Limb (tissue), 2 donors: ENCODE data around the gene TP63.
"Not testable (repeated sequence)": the region's sequence is repeated elsewhere in the genome, so short reads cannot be mapped to it uniquely, and the experiment has no call there.

Experiments used
- DNase-seq, 2 donors: peaks; one replicate each; pipeline ENCODE4 v3.0.0-alpha.2; 2016; ENCODE audit errors: extremely low spot score in 2 of 2

The TP63 gene

DNA sequence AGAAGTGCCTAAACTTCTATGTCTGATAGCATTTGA lies at the start of gene TP63:
Gene TP63 (plus strand): TSS at position 17 of the 36 bp plus-strand sequence. CDS start 127 bp downstream, outside the sequence.
- DNase-seq = no peak

DNA sequence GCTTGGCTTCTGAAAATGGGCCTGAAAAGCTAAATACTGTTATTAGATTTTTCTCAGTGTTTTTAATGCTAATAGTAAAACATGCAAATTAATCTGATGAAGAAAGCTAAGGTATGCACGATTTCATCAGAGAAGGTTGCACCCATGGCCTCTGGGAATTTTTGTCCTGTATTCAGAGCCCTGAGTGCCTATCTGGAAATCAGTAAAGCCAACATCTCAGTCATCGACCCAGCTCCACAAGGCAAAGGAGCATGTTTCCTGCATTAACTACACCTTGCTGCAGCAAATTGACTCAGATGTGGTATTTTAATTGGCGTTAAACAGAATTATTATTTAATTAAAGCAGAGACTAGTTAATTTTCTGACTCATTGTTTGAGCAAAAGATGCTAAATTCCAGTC lies 49.0 kb upstream of the TP63 start:
- no peak for DNase-seq

DNA sequence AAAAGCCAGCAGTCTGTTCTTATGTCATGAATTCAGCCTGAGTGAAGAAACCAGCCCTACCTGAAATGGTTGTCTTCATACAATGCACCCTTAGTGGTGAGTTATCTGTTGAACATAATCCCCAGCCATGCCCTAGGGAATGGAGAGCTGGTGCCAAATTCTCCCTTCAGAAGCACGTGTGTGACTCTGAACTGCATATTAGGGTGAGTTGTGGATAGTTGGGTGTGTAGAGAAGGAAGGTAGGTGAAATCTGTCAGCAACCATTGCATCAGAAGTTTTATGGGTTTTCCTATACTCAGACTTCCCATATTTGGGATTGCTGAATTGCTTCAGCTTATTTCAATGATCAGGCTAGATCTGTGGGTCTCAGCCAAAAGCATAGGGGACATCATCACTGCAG lies 46.5 kb upstream of the TP63 start:
- no peak for DNase-seq

DNA sequence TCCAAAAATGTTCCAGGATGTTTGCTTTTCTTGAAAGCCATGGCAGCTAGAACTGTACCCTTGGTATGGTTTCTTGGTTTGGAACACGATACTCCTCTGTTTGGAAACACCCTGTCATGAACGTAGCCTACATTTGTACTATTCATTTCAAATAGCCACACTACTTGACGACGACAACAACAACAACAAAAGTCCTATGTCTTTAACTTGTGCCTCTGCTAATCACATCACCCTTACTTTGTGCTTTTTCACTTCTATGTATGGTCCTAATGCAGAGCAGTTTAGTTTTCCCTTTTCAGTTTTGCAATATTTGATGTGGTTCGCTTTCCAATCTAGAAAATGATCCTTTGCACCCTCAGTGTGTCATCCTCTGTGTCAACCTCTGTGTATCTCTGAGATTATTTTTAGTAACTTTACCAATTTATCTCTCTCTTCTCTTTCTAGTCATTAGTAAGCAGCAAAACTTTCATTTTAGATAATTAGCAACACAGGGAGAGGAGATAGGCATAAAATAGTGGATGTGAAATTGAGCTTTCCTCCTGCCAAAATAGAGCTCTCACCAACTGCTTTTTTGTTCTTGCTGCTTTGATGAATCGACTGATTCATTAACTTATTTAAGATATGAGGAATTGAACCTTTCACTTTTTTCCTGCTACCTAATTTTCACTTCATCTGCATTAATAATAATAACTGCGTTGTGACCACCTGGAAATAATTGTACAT lies 44.1 kb upstream of the TP63 start:
- DNase-seq = no peak

DNA sequence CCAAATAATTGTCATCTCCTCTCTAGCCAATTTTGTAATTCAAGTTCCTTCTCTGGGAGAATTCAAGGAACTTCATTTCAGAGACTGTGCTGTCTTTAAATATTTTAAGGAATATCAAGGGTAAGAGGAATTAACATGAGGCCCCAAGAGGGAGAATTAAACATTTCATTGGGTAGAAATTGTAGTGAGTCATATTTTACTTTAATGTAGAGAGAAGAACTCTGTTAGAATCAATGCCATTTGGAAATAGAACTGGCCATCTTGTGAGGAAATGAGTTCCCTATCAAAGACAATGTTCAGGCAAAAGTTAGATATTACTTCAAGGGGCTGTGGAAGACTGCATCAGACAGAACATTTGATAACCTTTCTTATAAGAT lies 43.5 kb upstream of the TP63 start:
- no peak for DNase-seq

DNA sequence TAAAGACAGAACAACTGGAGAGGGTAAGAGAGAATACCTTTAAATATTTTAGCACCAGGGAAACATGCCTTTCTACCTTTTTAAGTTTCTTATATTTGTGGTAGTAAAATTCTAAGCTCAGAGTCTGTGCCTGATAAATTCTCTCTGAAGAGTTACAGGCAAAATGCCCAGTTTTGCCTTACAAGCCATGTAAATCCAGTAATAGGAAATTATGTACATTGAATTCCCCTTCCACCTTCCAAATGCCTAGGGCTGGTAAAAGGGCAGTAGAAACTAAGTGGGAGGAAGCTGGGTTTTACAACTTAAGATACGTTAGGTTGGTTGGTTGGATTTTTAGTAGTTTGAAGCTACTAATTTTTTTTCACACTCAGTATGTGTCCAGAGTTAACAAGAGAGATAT lies 43.1 kb upstream of the TP63 start:
- DNase-seq = peak in 1 of 2 donors; percentile 15

DNA sequence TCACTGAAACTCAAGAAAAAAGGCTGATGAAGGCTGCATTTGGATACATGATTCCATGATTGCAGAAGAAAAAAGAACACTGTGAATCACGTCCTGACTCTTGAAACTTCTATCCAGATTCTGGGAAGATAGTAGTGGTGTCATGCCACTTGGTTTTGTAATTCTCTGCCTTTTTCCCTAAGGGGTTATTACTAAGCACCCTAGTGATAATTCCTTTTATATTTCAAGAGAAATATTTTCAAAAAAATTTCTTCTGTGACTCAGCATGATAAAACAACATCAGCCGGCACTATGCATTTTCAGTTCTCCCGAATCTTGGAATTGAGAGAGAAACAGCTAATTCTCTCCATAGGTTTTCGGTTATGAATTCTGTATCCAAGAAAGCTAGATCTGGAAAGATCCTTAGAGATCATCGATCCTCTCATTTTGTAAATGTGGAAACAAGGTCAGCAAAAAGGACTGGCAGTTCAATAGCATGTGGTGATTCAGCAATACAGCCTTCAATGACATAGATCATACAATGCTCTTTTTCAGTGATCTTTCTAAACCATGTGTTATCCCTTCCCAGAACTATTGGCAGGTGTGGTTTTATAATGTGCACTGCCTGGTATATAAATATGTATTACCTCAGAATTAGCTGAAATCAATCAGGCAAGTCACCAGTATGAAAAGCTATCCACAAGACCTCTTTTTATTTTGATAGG lies 42.6 kb upstream of the TP63 start:
- no peak for DNase-seq

DNA sequence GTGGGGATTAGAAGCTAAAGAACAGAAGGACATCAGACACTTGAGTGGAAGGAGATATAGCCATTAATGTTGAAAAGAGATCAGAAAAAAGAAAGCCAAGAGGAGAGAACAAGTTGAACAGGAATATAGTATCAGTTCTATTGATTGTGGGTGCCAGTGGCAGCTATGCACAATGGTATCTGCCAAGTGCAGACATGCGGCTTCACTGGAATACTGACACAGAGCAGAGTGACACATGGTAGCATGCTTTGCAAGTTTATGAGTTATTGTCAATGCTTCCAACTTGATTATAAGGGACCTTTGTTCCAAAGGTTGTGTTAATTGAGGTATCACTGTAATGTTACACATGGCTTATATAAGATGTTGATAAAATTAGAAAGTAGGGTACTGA lies 42.0 kb upstream of the TP63 start:
- DNase-seq = no peak

DNA sequence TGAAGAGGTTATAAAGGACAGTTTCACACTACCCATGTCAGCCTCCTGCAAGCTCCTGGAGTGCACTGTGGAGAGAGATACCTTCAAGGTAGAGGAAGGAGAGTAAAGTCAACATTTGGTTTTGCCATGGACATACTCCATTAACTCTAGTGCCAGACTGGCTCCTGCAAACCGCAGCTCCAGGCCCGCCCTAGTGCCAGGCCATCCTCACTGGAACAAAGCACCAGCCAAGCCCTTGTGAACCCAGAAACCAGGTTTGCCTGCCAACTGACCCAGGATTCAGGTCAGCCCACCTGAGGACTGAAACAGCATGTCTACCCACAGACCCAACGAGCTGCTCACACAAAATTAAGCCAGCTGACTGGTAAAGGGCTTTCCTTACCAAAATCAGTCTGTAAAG lies 41.0 kb upstream of the TP63 start:
- DNase-seq = no peak

DNA sequence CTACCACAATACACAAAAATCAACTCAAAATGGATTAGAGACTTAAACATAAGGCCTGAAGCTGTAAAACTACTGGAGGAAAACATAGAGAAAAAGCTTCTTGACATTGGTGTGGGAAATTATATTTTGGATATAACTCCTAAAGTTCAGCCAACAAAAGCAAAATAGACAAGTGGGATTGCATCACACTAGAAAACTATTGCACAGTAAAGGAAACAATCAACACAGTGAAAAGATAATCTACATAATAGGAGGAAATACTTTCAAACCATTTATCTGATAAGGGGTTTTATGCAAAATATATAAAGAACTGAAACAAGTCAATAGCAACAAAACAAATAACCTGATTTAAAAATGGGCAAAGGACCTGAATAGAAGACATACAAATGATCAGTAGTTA lies 37.6 kb upstream of the TP63 start:
- no peak for DNase-seq

DNA sequence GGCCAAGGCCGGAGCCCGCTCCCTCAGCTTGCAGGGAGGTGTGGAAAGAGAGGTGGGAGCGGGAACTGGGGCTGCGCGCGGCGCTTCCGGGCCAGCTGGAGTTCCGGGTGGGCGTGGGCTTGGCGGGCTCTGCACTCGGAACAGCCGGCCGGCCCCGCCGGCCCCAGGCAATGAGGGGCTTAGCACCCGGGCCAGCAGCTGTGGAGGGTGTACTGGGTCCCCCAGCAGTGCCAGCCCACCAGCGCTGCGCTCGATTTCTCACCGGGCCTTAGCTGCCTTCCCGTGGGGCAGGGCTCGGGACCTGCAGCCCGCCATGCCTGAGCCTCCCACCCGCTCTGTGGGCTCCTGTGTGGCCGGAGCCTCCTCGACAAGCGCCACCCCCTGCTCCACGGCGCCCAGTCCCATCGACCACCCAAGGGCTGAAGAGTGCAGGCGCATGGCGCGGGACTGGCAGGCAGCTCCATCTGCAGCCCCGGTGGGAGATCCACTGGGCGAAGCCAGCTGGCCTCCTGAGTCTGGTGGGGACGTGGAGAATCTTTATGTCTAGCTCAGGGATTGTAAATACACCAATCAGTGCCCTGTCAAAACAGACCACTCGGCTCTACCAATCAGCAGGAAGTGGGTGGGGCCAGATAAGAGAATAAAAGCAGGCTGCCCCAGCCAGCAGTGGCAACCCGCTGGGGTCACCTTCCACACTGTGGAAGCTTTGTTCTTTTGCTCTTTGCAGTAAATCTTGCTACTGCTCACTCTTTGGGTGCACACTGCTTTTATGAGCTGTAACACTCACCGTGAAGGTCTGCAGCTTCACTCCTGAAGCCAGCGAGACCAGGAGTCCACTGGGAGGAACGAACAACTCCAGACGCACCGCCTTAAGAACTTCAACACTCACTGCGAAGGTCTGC lies 34.9 kb upstream of the TP63 start:
- DNase-seq = not testable (repeated sequence)

DNA sequence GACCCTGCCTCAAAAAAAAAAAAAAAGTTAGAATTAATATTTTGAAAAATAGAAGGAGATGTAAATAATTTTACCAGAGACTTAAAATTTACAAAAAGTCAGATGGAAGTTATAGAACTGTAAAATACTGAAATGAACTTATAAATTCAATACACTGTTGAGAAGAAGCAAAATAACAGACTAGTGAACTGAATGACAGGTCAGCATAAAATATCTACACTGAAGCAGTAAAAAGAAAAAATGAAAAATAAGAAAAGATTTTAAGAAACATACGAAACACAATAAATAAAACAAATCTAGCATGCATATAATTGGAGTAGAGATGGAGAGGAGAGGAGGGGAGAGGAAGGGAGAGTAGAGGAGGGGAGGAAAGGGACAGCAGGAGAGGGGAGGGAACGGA lies 33.3 kb upstream of the TP63 start:
- DNase-seq = no peak

DNA sequence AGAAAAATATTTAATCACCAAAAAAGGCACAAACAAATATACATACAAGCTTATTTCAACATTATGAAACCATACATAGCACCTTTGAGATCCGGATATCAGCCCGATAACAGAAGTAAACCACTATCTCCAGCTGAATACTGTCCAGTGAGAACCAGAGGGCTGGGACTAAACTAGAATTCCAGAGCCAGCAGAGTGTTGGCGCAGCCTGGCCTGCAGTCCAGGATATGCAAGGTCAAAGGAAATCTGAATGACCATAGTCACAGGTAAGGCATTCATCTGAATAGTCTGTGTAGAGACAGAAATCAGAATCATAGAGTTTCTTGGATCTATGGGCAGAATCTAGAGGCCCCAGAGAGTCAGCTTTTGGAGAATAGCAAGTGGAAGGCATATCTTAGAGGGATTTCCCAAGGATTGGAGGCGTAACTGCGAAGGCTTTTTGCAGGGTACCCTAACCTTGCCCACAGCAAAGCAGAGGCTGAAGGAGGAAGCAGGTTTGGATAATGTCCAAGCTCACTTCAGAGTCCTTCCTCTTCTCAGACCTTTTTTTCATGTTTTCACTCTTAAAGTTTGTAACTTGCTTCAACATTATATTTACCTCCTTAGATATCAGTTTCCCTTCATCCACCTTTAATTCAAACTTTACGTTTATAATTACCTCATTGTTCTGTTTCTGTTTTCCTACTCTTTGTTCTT lies 32.5 kb upstream of the TP63 start:
- DNase-seq = no peak

DNA sequence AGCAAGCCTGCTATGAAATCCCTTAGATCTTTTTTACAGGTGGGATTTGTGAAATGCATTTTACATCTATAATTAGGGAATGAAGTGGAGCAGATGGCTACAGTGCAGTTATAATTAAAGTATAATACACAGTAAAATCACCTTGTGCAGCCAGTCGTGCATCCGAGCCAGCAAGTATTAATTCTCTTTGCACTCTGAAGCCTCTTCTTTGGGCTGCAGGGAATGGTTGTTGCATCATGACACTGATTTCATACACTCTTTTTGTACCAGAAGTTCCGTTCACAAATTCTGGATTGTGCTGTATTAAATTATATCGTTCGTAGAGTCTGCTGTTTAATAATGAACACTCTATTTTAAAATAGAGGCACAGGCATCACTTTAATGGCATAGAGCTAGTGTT lies 28.7 kb upstream of the TP63 start:
- DNase-seq = no peak

DNA sequence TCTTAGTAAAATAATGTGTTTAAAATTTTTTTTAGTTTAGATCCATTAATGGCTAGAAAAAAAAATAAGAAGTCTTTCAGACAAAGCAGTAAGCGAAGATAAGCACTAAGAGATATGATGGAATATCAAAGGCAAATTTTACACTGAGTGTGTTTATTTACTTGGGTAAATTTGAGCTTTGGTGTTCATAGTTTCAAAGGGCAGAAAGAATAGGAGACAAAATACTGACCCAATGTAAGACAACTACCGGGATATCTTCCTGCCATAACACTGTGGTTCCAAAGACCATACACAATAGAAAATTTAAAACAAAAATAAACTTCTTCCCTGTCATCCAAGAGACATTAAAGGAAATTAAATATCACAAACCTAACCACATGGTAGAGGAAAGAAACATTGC lies 25.5 kb upstream of the TP63 start:
- DNase-seq = no peak

DNA sequence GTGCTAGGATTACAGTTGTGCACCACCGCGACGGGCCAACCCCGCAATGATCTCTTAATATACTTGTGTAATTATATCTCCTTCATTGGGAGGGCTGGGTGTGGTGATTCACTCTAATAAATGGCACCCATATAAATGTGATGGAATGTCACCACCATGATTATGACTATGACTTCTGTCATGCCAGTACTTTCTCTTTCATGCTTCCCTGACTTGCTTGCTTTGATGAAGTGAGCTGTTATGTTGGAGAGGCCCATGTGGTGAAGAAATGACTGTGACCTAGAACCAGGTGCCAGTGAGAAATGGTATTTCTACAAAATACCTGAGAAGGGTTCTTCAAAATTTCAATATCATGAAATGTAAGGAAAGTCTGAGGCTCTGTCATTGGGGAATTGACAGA lies 24.4 kb upstream of the TP63 start:
- DNase-seq = no peak

DNA sequence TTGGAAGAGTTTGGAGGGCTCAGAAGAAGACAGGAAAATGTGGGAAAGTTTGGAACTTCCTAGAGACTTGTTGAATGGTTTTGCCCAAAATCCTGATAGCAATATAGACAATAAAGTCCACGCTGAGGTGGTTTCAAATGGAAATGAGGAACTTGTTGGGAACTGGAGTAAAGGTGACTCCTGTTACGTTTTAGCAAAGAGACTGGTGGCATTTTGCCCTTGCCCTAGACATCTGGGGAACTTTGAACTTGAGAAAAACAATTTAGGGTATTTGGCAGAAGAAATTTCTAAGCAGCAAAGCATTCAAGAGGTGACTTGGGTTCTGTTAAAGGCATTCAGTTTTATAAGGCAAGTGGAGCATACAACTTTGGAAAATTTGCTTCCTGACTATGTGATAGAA lies 18.5 kb upstream of the TP63 start:
- not testable (repeated sequence) for DNase-seq

DNA sequence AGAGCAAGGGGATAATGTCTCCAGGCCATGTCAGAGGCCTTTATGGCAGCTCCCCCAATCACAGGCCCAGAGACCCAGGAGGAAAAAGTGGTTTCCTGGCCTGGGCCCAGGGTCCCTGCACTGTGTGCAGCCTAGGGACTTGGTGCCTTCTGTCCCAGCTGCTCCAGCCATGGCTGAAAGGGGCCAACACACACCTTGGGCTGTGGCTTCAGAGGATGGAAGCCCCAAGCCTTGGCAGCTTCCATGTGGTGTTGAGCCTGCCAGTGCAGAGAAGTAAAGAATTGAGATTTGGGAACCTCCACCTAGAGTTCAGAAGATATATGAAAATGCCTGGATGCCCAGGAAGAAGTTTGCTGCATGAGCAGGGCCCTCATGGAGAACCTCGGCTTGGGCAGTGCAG lies 18.1 kb upstream of the TP63 start:
- no peak for DNase-seq

DNA sequence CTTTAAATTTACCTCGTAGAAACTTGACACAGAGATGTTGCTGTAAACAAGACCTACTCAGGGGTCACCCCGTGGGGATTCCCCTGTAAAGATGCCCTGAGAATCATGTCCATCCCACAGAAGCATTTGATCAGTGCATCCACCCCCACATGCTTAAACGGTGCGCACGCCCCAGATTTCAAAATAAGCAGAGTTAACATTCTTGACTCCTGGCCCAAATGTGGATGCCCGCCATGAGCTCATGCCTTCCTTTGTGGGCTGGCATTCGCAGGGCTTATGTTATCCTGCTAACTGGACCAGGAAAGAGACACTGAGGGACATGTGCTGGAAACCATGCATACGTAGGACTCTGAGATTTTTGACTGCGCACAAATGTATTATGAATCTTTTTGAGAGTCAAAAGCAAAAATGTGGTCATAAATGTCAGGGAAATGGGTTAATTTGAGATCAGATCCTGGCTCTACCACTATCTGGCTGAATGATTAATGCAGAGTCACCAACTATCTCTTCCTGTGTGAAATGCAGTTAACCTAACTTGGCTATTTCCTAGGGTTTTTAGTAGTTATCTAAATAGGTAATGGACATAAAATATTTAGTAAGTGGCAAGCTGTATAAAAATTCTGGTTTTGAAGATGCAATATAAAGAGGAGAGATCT lies 9.1 kb upstream of the TP63 start:
- no peak for DNase-seq

DNA sequence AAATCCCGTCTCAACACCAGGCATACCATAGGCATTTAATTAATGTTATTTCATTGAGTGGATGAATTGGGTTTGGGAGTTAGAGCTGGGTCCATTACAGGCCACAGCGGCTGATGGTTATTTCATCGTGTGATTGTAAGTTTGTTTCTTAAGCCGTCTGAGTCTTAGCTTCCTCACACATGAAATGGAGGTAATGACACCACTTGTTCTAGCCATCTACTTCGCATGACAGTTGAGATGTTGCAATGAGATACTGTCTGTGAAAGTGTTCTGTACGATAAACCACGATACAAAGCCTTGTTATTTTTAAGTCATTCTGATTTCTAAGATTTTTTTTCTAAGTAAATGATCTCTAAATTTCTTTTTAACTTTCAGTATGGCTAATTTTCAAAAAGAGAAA lies 8.6 kb upstream of the TP63 start:
- DNase-seq = no peak

DNA sequence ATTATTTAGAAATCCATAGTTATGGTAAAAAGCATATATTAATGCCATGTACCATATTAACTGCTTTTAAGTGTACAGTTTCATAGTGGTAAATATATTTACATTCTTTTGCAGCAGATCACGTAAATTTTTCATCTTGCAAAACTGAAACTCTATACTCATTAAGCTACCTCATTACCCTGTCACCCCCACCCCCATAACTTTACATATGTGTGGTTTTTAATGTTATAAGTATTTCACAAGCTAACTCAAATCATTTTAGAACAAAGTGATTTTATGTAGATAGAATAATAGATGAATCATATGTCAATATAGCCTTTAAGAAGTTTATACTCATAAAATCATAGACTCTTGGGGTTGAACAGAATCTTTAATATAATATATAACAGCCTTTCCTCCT lies 7.1 kb upstream of the TP63 start:
- DNase-seq = no peak

DNA sequence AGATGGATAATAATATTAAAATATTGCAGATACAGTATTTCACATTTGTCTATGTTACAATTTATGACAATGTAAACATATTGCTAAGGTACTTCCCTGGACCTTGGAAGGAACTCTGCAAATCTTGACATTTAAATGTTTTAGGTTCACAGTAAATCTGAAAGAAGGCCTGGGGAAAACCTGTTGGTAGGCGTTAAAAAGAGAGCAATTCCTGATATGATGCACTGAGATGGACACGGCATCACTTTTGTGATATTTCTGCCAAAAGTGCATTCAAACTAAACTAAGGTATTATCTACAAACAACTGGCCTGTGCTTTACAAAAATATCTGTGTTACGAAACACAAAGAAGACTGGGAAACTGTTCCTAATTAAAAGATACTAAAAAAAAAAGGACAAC lies 6.1 kb upstream of the TP63 start:
- DNase-seq = no peak
